IPS-18c (cell line): ENCODE results near the gene MYO18A.

Source experiments
- H3K4me3 ChIP-seq: 2 replicates; pipeline ENCODE4 v1.7.0; 2013; ENCODE audit warnings: low read depth, mild to moderate bottlenecking, low read length, moderate library complexity; ENCODE audit not compliant: insufficient read depth
- H3K9me3 ChIP-seq: one replicate; pipeline ENCODE4 v1.6.1; 2013; ENCODE audit warnings: mild to moderate bottlenecking, low read length, moderate library complexity; ENCODE audit not compliant: control insufficient read depth, insufficient read depth

MYO18A gene

GRCh38 chr17:29121442-29121841 lies 58.8 kb downstream of the MYO18A start:
- no peaks in the 10 kb centered on the region for H3K9me3 ChIP-seq
- H3K4me3 ChIP-seq, result no peak overlapping the region

- Histone ChIP-seq H3K9me3 (no peaks in the 10 kb centered on the region), H3K4me3 (no peak overlapping the region)
Measured at GRCh38 chr17:29120433-29120832, 59.8 kb downstream of the MYO18A start.

GRCh38 chr17:29119265-29119664 lies 60.9 kb downstream of the MYO18A start:
- H3K4me3 ChIP-seq, result no peak overlapping the region
- H3K9me3 ChIP-seq, result no peaks in the 10 kb centered on the region

DNA sequence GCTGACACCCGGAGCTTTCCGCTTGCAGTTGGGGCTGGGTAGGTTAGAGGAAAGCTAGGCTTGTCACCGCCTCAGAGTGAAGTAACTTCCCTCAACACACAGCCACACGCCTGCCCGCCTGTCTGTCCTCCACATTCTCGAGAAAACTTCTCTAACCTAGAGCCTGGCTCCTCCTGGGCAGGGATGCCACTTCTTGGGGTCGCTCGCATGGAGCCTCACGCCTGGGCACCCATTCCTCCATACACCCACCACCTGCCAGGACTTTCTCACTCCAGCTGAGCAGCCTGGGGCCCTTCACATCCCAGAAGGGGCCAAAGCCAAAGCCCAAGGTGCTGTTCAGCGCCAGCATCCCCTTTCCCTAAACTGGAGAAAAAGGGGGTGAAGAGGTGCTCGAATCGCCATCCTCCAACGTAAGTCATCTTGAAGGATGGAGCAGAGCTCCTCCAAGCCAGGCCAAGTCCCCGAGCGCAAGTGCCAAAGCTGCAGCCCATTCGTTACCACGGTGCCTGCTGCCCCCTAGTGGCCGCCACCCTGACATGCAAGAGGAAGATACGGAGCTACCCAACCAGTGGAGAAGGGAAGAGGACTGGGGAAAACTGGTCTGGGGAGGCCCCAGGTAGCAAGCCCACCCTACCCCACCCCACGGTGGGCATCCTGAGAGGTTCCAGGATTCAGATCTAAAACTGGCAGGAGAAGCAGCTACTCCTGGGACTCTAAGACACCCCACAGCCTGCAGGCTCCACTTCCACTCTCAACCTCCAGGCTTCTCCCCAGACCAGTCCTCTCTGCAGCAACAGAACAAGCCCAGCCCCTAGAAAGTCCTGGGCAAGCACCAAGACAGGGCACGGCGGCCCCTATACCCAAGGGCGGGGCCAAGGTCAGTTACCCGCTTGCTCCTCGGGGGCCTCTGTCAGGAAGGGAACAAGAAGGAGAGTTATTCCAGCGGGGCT lies 63.1 kb downstream of the MYO18A start:
- no peak overlapping the region for H3K4me3 ChIP-seq
- no peaks in the 10 kb centered on the region for H3K9me3 ChIP-seq

- H3K4me3 ChIP-seq, result no peak overlapping the region
Measured at GRCh38 chr17:29115961-29116803, 64.0 kb downstream of the MYO18A start.

DNA sequence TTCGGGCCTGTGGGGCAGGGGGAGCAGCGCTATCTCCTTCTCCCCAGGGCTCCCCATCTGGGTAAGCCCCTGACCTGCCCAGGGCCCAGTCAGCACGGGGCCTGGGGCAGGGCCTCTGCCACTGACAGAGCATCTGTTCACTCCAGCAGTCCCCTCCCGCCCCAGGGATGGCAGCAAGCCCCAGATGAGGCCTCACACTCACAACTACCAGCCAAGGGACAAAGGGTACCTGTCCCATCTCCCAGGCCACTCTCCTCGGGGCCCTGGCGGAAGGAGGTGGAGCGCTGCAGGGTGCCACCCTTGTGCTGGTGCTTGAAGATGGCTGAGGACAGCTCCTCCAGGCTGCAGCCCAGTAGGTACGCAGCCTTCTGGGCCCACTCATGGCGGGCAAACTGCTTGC lies 64.8 kb downstream of the MYO18A start:
- Histone ChIP-seq H3K9me3 (no peaks in the 10 kb centered on the region), H3K4me3 (no peak overlapping the region)

More at GRCh38 chr17:29115961-29116803, 64.0 kb downstream of the MYO18A start:
- H3K9me3 ChIP-seq, result no peaks in the 10 kb centered on the region

- Histone ChIP-seq H3K4me3 (no peak overlapping the region), H3K9me3 (no peaks in the 10 kb centered on the region)
Measured at GRCh38 chr17:29114141-29114540, 66.1 kb downstream of the MYO18A start.

- Histone ChIP-seq H3K4me3 (no peak overlapping the region), H3K9me3 (no peaks in the 10 kb centered on the region)
Measured at GRCh38 chr17:29113334-29113733, 66.9 kb downstream of the MYO18A start.

- Histone ChIP-seq H3K4me3 (no peak overlapping the region), H3K9me3 (no peaks in the 10 kb centered on the region)
Measured at GRCh38 chr17:29112771-29113295, 67.4 kb downstream of the MYO18A start.

DNA sequence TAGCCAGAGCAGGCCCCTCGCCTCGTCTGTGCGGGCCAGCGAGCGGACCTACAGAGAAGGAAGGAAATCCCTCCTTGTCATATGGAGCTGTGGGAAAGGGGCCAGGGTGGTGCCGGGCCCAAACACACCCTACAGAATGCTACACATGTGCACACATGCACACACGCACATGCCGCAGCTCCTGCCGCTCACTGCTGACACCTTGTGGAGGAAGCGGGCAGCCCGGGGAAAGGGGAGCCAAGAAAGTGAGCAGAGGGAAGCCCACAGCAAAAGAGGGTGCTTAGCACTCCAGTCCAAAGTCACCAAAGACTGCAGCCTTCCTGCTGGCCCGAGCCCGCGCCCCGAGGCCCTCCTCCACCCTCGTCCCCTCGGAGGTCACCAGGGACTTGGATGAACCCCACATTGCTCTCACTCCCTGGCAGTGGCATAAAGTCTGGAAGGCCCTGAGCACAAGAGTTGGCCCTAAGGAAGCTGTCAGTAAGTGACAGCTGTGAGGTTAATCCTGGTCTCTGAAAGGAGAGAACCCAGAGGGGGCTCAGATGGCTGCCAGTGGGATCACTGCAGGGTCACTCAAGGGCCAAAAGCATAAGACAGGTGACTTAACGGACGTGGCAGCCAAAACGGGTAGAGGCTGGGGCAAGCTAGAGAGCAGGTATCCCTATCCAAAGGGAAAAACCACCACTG lies 68.2 kb downstream of the MYO18A start:
- Histone ChIP-seq H3K9me3 (no peaks in the 10 kb centered on the region), H3K4me3 (no peak overlapping the region)

DNA sequence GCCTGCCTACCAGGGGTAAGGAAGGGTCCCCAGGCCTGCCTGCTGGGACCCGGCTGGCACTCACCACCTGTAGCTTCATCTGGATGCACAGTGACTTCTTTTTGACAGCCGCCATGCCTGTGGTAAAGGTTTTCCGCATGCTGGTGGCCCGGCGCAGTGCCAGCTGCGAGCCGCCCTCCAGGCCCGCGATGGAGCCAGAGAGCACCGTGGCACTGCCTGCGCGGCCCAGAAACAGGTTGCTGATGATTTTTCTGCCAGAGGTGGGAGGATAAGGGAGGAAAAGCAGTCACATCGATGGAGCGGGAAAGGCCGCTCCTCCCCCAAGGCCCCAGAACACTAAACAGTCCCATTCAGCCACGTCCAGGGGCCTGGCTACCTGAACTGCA lies 69.8 kb downstream of the MYO18A start:
- H3K4me3 ChIP-seq, result no peak overlapping the region
- H3K9me3 ChIP-seq, result no peaks in the 10 kb centered on the region

GRCh38 chr17:29109477-29110371 lies 70.5 kb downstream of the MYO18A start:
- Histone ChIP-seq H3K9me3 (no peaks in the 10 kb centered on the region), H3K4me3 (no peak overlapping the region)

GRCh38 chr17:29108823-29109476 lies 71.2 kb downstream of the MYO18A start:
- H3K9me3 ChIP-seq, result no peaks in the 10 kb centered on the region
- no peak overlapping the region for H3K4me3 ChIP-seq

- Histone ChIP-seq H3K9me3 (no peaks in the 10 kb centered on the region), H3K4me3 (no peak overlapping the region)
Measured at GRCh38 chr17:29107933-29108822, 72.0 kb downstream of the MYO18A start.

GRCh38 chr17:29107084-29107483 lies 73.1 kb downstream of the MYO18A start:
- H3K4me3 ChIP-seq, result no peak overlapping the region
- no peaks in the 10 kb centered on the region for H3K9me3 ChIP-seq
